K562 (cell line): ENCODE results near the gene VSTM2B. TPM values are rescaled to one million over a fixed set of nuclear protein-coding genes. Genes with fewer than 3 reads are reported as not detected.

Experiments
- ATAC-seq: fragments of 200-7000 bp; cut with Tn5 transposase; 3 replicates; pipeline ENCODE4 v1.9.1; 2020; ENCODE audit warnings: moderate library complexity
- BruUV-seq: library from RNA; stranded (reverse); fragments of 400-500 nt; replicated peaks from 2 replicates; lab custom pipeline; 2021; lab: Mats Ljungman, UMichigan
- CTCF ChIA-PET: fragments of 300-600 bp; formaldehyde crosslinking; extraction: SDS; loops from one replicate; lab custom pipeline; 2021; ENCODE audit warnings: low intra/inter-chr PET ratio; lab: Yijun Ruan, JAX
- POLR2A ChIA-PET: fragments of 300-600, 350-650 bp; sonication (Branson Sonifier 250); formaldehyde crosslinking; extraction: SDS; loops from one replicate; lab custom pipeline; 2021; ENCODE audit warnings: antibody characterized with exemption, inconsistent platforms; lab: Yijun Ruan, JAX
- DNase-seq, 4 experiments: peaks; one replicate each; pipeline versions ENCODE4 v3.0.0 to v3.0.0-alpha.2; 2011 to 2018; ENCODE audit warnings: low spot score in 3 of 4, mixed read lengths in 3 of 4; ENCODE audit errors: extremely low read depth in 1 of 4
- FAIRE-seq: peaks from 2 replicates; lab custom pipeline; 2011; peaks lifted over from hg19 to GRCh38; lab: Jason Lieb, UNC
- H2AFZ ChIP-seq: 2 replicates; pipeline ENCODE4 v1.6.0; 2011; ENCODE audit warnings: low read depth, low read length, control low read depth, inconsistent platforms
- H3K27ac ChIP-seq: fragments of 200-600 bp; 3 replicates; pipeline ENCODE4 v1.8.0; 2011; ENCODE audit warnings: low read depth, mild to moderate bottlenecking, control low read depth, inconsistent platforms, low read length, moderate library complexity, mixed read lengths; ENCODE audit errors: extremely low read depth
- H3K27me3 ChIP-seq, 2 experiments: fragments of 300-600 bp in 1 of 2; 2 replicates in 1 of 2; 3 replicates in 1 of 2; pipeline versions ENCODE4 v1.6.0 to v1.8.0; 2011; ENCODE audit warnings: inconsistent platforms in 2 of 2, low read length in 2 of 2, mild to moderate bottlenecking in 1 of 2, mixed read lengths in 1 of 2, moderate library complexity in 1 of 2; ENCODE audit not compliant: control insufficient read depth in 2 of 2, insufficient read depth in 2 of 2
- H3K36me3 ChIP-seq: fragments of 300-600 bp; 3 replicates; pipeline ENCODE4 v1.8.0; 2011; ENCODE audit warnings: mild to moderate bottlenecking, low read length, inconsistent platforms; ENCODE audit not compliant: control insufficient read depth, insufficient read depth
- H3K4me1 ChIP-seq, 2 experiments: fragments of 200-600 bp in 1 of 2; replicated peaks in 1 of 2; 2 replicates in 1 of 2; 3 replicates in 1 of 2; pipeline versions ENCODE4 v1.5.1 to v1.8.0; 2011; ENCODE audit warnings: inconsistent platforms in 2 of 2, low read length in 2 of 2, mild to moderate bottlenecking in 1 of 2, mixed read lengths in 1 of 2, moderate library complexity in 1 of 2; ENCODE audit not compliant: control insufficient read depth in 2 of 2, insufficient read depth in 2 of 2
- H3K4me2 ChIP-seq: 2 replicates; pipeline ENCODE4 v1.6.1; 2011; ENCODE audit warnings: low read length, control low read depth, inconsistent platforms, mixed read lengths; ENCODE audit not compliant: insufficient read depth
- H3K4me3 ChIP-seq: fragments of 200-600 bp; sonication (generic), shearing (Covaris generic); 2 replicates; pipeline ENCODE4 v1.5.1; 2016; ENCODE audit warnings: control low read depth, inconsistent platforms
- H3K79me2 ChIP-seq: fragments of 200-600 bp; 3 replicates; pipeline ENCODE4 v1.8.0; 2011; ENCODE audit warnings: low read length, inconsistent platforms; ENCODE audit not compliant: control insufficient read depth, insufficient read depth
- H3K9ac ChIP-seq, 2 experiments: 2 replicates each; pipeline versions ENCODE4 v1.6.0 to v1.6.1; 2011; ENCODE audit warnings: low read depth in 2 of 2, low read length in 2 of 2, control low read depth in 1 of 2, inconsistent platforms in 1 of 2, mild to moderate bottlenecking in 1 of 2, mixed read lengths in 1 of 2; ENCODE audit not compliant: insufficient read depth in 1 of 2
- H3K9me1 ChIP-seq: one replicate; pipeline ENCODE4 v1.6.0; 2011; ENCODE audit warnings: inconsistent platforms, mild to moderate bottlenecking, low read length, moderate library complexity; ENCODE audit not compliant: control insufficient read depth, insufficient read depth
- H3K9me3 ChIP-seq: replicated peaks from 2 replicates; pipeline ENCODE4 v1.5.1; 2011; ENCODE audit warnings: low read depth, low read length, inconsistent platforms; ENCODE audit not compliant: control insufficient read depth, insufficient read depth
- H4K20me1 ChIP-seq: replicated peaks from 2 replicates; pipeline ENCODE4 v1.6.1; 2011; ENCODE audit warnings: low read length, inconsistent platforms, mixed read lengths; ENCODE audit not compliant: control insufficient read depth, insufficient read depth
- ATF3 ChIP-seq, 2 experiments: fragments of 450-650 bp in 1 of 2; sonication (generic) in 1 of 2; formaldehyde crosslinking in 1 of 2; IDR thresholded peaks in 1 of 2; conservative IDR thresholded peaks in 1 of 2; 2 replicates each; pipeline versions ENCODE4 v1.6.1 to v1.8.1; 2016 to 2023; ENCODE audit warnings: mild to moderate bottlenecking in 2 of 2, moderate library complexity in 2 of 2, inconsistent platforms in 1 of 2, missing genetic modification reagents in 1 of 2
- FOXJ2 ChIP-seq: fragments of 200-800 bp; sonication (Bioruptor generic); IDR thresholded peaks from 2 replicates; pipeline ENCODE4 v1.6.1; 2016; ENCODE audit warnings: missing genetic modification characterization, missing compliant biosample characterization
- GATAD2A ChIP-seq: fragments of 450-650 bp; IDR thresholded peaks from 2 replicates; pipeline ENCODE4 v1.6.1; 2017
- JUNB ChIP-seq: fragments of 450-650 bp; formaldehyde crosslinking; conservative IDR thresholded peaks from 2 replicates; pipeline ENCODE4 v1.4.0; 2020; ENCODE audit warnings: mild to moderate bottlenecking
- MCM7 ChIP-seq, 2 experiments: fragments of 450-650 bp; IDR thresholded peaks; 2 replicates each; pipeline ENCODE4 v1.6.1; 2016 to 2018
- MEF2A ChIP-seq: IDR thresholded peaks from 2 replicates; pipeline ENCODE4 v1.6.1; 2011; ENCODE audit warnings: low read depth, mild to moderate bottlenecking, low read length, moderate library complexity; ENCODE audit not compliant: control insufficient read depth
- PPARD ChIP-seq: fragments of 250-450 bp; sonication (Bioruptor Pico); IDR thresholded peaks from 2 replicates; pipeline ENCODE4 v1.8.0; 2022; ENCODE audit warnings: inconsistent platforms, mild to moderate bottlenecking, moderate library complexity
- RAD51 ChIP-seq: fragments of 450-650 bp; IDR thresholded peaks from 2 replicates; pipeline ENCODE4 v1.7.1; 2016; ENCODE audit warnings: low read depth, mild to moderate bottlenecking, borderline replicate concordance
- TCFL5 ChIP-seq: fragments of 250-450 bp; sonication (Bioruptor Pico); conservative IDR thresholded peaks from 2 replicates; pipeline ENCODE4 v1.6.1; 2021; ENCODE audit warnings: mild to moderate bottlenecking, moderate library complexity, matching md5 sums
- TSHZ1 ChIP-seq: fragments of 250-450 bp; sonication (Bioruptor Pico); IDR thresholded peaks from 2 replicates; pipeline ENCODE4 v1.4.0; 2020; ENCODE audit warnings: mild to moderate bottlenecking, moderate library complexity
- ZMIZ1 ChIP-seq, 2 experiments: fragments of 150-350 bp in 1 of 2; IDR thresholded peaks; 2 replicates each; pipeline ENCODE4 v1.6.1; 2012 to 2016; ENCODE audit warnings: low read depth in 2 of 2, low read length in 2 of 2, mild to moderate bottlenecking in 1 of 2, moderate library complexity in 1 of 2
- WGBS: fragments of 100-300 bp; shearing (Covaris generic); methylation state at CpG from one replicate; pipeline ENCODE4 v1.1.6; 2016; ENCODE audit warnings: low coverage, mixed read lengths; ENCODE audit not compliant: insufficient coverage; ENCODE audit errors: missing lambda C conversion rate; 5-methylcytosine and 5-hydroxymethylcytosine counted together
- in situ Hi-C: fragments of 300-500 bp; cut with MboI; formaldehyde crosslinking; loops from 4 replicates; pipeline ENCODE4 v1.15.0; 2018; ENCODE audit warnings: inconsistent platforms, mixed read lengths
- intact Hi-C: fragments of 100-400 bp; cut with micrococcal nuclease; formaldehyde crosslinking; loops from 2 replicates; pipeline ENCODE4 v1.14.2; 2022
- polyA plus RNA-seq, 8 experiments: library from polyadenylated mRNA; depleted of rRNA in 4 of 8; stranded (reverse) in 5 of 8; unstranded in 3 of 8; fragments of >200 nt; fragmentation: Nextera tagmentation in 2 of 8; fragmentation: Illumina TruSeq in 1 of 8; extraction: Ambion mirVana in 2 of 8; extraction: Trizol in 1 of 8; gene quantifications; 2 replicates each; pipeline versions ENCODE4 v1.2.1 to v1.2.3, GENCODE V29; 2011 to 2014; ENCODE audit warnings: inconsistent platforms in 1 of 8, missing spikeins in 1 of 8
- total RNA-seq, 7 experiments: library from RNA; depleted of rRNA in 6 of 7; stranded (reverse); fragments of >200 nt in 6 of 7; fragmentation: Illumina TruSeq in 2 of 7; extraction: Trizol in 2 of 7; gene quantifications; 2 replicates each; pipeline versions ENCODE4 v1.2.1 to v1.2.3, GENCODE V29; 2011 to 2021; ENCODE audit warnings: low replicate concordance in 1 of 7

The VSTM2B gene
- total and polyA plus RNA-seq, 9 of the 15 experiments (the other 6 are each of a cell fraction or from before 2014, with no cell fraction given): not detected

- ChIA-PET CTCF (no interaction called here), POLR2A (interaction anchor here (0.6 kb wide), 1 partner anchor 55 kb away, joined by 3 read pairs; the partner anchor contains the start of gene POP4)
- intact Hi-C loops: no loop called here
- H4K20me1 ChIP-seq: no peaks in the 10 kb centered on the region
- FAIRE-seq (no peak), ATAC-seq (no peak), DNase-seq (no peak)
- no peak overlapping the region for H2AFZ ChIP-seq
- no peaks in the 10 kb centered on the region for H3K79me2 ChIP-seq
- BruUV-seq: no TSS peak
- no peak overlapping the region for H3K27ac ChIP-seq
- in situ Hi-C loops: no loop called here
- WGBS: 0% methylated on average over 5 of the region's 5 CpGs
- no peak overlapping the region for H3K9ac ChIP-seq
- no peak overlapping the region for H3K4me2 ChIP-seq
- H3K9me1 ChIP-seq: no peaks in the 10 kb centered on the region
- no peak overlapping the region for H3K4me3 ChIP-seq
- H3K36me3 ChIP-seq: no peaks in the 10 kb centered on the region
- peaks cover 0 to 4% of the 10 kb centered on the region in 2 experiments; a peak in 2 of 5 replicates for H3K27me3 ChIP-seq
- H3K9me3 ChIP-seq: no peaks in the 10 kb centered on the region
- H3K4me1 ChIP-seq: no peaks in the 10 kb centered on the region; a peak in 2 of 5 replicates
- no peak for TF ChIP-seq RAD51
- no peak for TF ChIP-seq PPARD (CRISPR knock-in tag)
- no peak for TF ChIP-seq ZMIZ1 (IDR thresholded peaks at IDR 0.05; ENCODE audit: low read depth in 2 of 2, low read length in 2 of 2)
- no peak for TF ChIP-seq FOXJ2
- no peak for TF ChIP-seq GATAD2A
- TF ChIP-seq TSHZ1 (CRISPR knock-in tag): no peak
- no peak for TF ChIP-seq TCFL5 (CRISPR knock-in tag)
- TF ChIP-seq JUNB (CRISPR knock-in tag): no peak
- TF ChIP-seq ATF3 (IDR thresholded peaks at IDR 0.05): no peak
- no peak for TF ChIP-seq ATF3 (CRISPR knock-in tag; conservative IDR thresholded peaks at IDR 0.05)
- no peak for TF ChIP-seq MCM7 (IDR thresholded peaks at IDR 0.05)
- no peak for TF ChIP-seq MEF2A
Observed at GRCh38 chr19:29550896-29551295, 25.1 kb downstream of the VSTM2B start.
